HFFc6 (cell line): Measurements from ENCODE around the gene FAM186B. TPM values are rescaled to one million over a fixed set of nuclear protein-coding genes. Genes with fewer than 3 reads are reported as not detected.

Experiments used
- DNase-seq: peaks from one replicate; pipeline ENCODE4 v3.0.0-alpha.2; 2018
- H3K27ac Mint-ChIP-seq: 2 replicates; pipeline ENCODE4 v1.8.0; 2020; ENCODE audit warnings: mild to moderate bottlenecking, mixed read lengths
- H3K27me3 Mint-ChIP-seq: 2 replicates; pipeline ENCODE4 v1.8.0; 2021; ENCODE audit warnings: mild to moderate bottlenecking, moderate library complexity, mixed read lengths; ENCODE audit not compliant: insufficient read depth
- H3K36me3 Mint-ChIP-seq: 2 replicates; pipeline ENCODE4 v1.8.0; 2021; ENCODE audit warnings: low read depth, mixed read lengths
- H3K4me1 Mint-ChIP-seq: 2 replicates; pipeline ENCODE4 v1.8.0; 2020; ENCODE audit warnings: low read depth, mixed read lengths
- H3K4me3 Mint-ChIP-seq: 2 replicates; pipeline ENCODE4 v1.8.0; 2020; ENCODE audit warnings: mild to moderate bottlenecking, moderate library complexity, mixed read lengths
- H3K9me3 Mint-ChIP-seq: 2 replicates; pipeline ENCODE4 v1.8.0; 2020; ENCODE audit warnings: mild to moderate bottlenecking, mixed read lengths
- CTCF ChIP-seq: fragments of 200-600 bp; sonication (generic); IDR thresholded peaks from 2 replicates; pipeline ENCODE4 v1.5.0; 2021; ENCODE audit warnings: antibody characterized with exemption, mild to moderate bottlenecking
- total RNA-seq, 6 experiments: library from RNA; stranded (reverse); fragmentation: NEBNext Ultra II Directional; extraction: Animal tissue kit (Norgen Biotek cat#: 25700); gene quantifications; 2 replicates in 1 of 6; 3 replicates in 5 of 6; pipeline ENCODE4 v1.2.3, GENCODE V29; 2021

FAM186B gene
- total RNA-seq, 6 experiments from 2014 or later: 0.21 to 0.46 (median 0.31) TPM

GRCh38 chr12:49648712-49649003, 43.2 kb upstream of the FAM186B start:
- Mint-ChIP-seq H3K27me3 (peaks cover 5% of the 10 kb centered on the region; the same call in 1 of the 2 replicates), H3K4me1 (no peaks in the 10 kb centered on the region), H3K9me3 (no peaks in the 10 kb centered on the region), H3K27ac (no peak overlapping the region), H3K36me3 (peaks cover 2% of the 10 kb centered on the region; the same call in 1 of the 2 replicates), H3K4me3 (no peak overlapping the region)
- DNase-seq: no peak
- no peak for TF ChIP-seq CTCF

GRCh38 chr12:49647827-49648711, 42.6 kb upstream of the FAM186B start:
- Mint-ChIP-seq H3K4me3 (no peak overlapping the region), H3K27ac (no peak overlapping the region), H3K27me3 (peaks cover 5% of the 10 kb centered on the region; the same call in 1 of the 2 replicates), H3K36me3 (peaks cover 5% of the 10 kb centered on the region; the same call in 1 of the 2 replicates), H3K9me3 (no peaks in the 10 kb centered on the region), H3K4me1 (no peaks in the 10 kb centered on the region)
- DNase-seq: no peak
- no peak for TF ChIP-seq CTCF

- no peak for TF ChIP-seq CTCF
- no peaks in the 10 kb centered on the region for H3K4me1 Mint-ChIP-seq
- no peak for DNase-seq
- H3K27me3 Mint-ChIP-seq: peaks cover 7% of the 10 kb centered on the region
- H3K36me3 Mint-ChIP-seq: peaks cover 5% of the 10 kb centered on the region; the same call in 1 of the 2 replicates
- no peak overlapping the region for H3K27ac Mint-ChIP-seq
- no peak overlapping the region for H3K4me3 Mint-ChIP-seq
- no peaks in the 10 kb centered on the region for H3K9me3 Mint-ChIP-seq
Observed at GRCh38 chr12:49646871-49647654, 41.6 kb upstream of the FAM186B start.

GRCh38 chr12:49646331-49646830, 40.9 kb upstream of the FAM186B start:
- DNase-seq: no peak
- H3K4me1 Mint-ChIP-seq: no peaks in the 10 kb centered on the region

More at GRCh38 chr12:49646331-49646830, 40.9 kb upstream of the FAM186B start:
- Mint-ChIP-seq H3K27ac (no peak overlapping the region), H3K36me3 (peaks cover 5% of the 10 kb centered on the region; the same call in 1 of the 2 replicates), H3K27me3 (peaks cover 7% of the 10 kb centered on the region), H3K4me3 (no peak overlapping the region), H3K9me3 (no peaks in the 10 kb centered on the region)
- TF ChIP-seq CTCF: no peak
